T-helper 2 cell treated with Interferon-gamma antibody and Interleukin-4, amounts not matched to agents 5 μg/mL and 100 μg/mL, for 36 hours (primary cell): ENCODE data around the gene RAB15.

Source experiments
- DNase-seq: peaks from one replicate; pipeline ENCODE4 v3.0.0; 2021; ENCODE audit warnings: low spot score
- H3K27ac Mint-ChIP-seq: one replicate; pipeline ENCODE4 v1.8.0; 2021; ENCODE audit warnings: mild to moderate bottlenecking, mixed read lengths
- H3K27me3 Mint-ChIP-seq: one replicate; pipeline ENCODE4 v1.8.0; 2021; ENCODE audit warnings: low read depth, mixed read lengths
- H3K36me3 Mint-ChIP-seq: one replicate; pipeline ENCODE4 v1.8.0; 2021; ENCODE audit warnings: low read depth, mixed read lengths
- H3K4me1 Mint-ChIP-seq: one replicate; pipeline ENCODE4 v1.8.0; 2021; ENCODE audit warnings: low read depth, mixed read lengths
- H3K4me3 Mint-ChIP-seq: one replicate; pipeline ENCODE4 v1.8.0; 2022; ENCODE audit warnings: mild to moderate bottlenecking, moderate library complexity, mixed read lengths
- H3K9me3 Mint-ChIP-seq: one replicate; pipeline ENCODE4 v1.8.0; 2021; ENCODE audit warnings: mixed read lengths

Gene RAB15

GRCh38 chr14:64971943-64972791, at the start of gene RAB15:
Gene RAB15, minus strand, starts transcription at chr14:64972336. Its CDS starts 260 bp downstream, at chr14:64972076.
- peak within 1 kb of the TSS; percentile 84 for H3K4me3 Mint-ChIP-seq
- no peaks in the 10 kb centered on the region for H3K9me3 Mint-ChIP-seq
- H3K4me1 Mint-ChIP-seq: no peaks in the 10 kb centered on the region
- no peaks in the 10 kb centered on the region for H3K36me3 Mint-ChIP-seq
- H3K27me3 Mint-ChIP-seq: peaks cover 28% of the 10 kb centered on the region
- DNase-seq: peak; percentile 35
- H3K27ac Mint-ChIP-seq: no peak within 1 kb of the TSS

GRCh38 chr14:65019944-65020566, 47.9 kb upstream of the RAB15 start:
- Mint-ChIP-seq H3K4me1 (peaks cover 4% of the 10 kb centered on the region), H3K27me3 (no peaks in the 10 kb centered on the region), H3K36me3 (peaks cover 12% of the 10 kb centered on the region), H3K9me3 (no peaks in the 10 kb centered on the region), H3K4me3 (no peak overlapping the region), H3K27ac (peak overlapping the region; percentile 23)
- DNase-seq: no peak

- no peak overlapping the region for H3K4me3 Mint-ChIP-seq
- no peak overlapping the region for H3K27ac Mint-ChIP-seq
- peaks cover 27% of the 10 kb centered on the region for H3K36me3 Mint-ChIP-seq
- no peaks in the 10 kb centered on the region for H3K9me3 Mint-ChIP-seq
- peaks cover 4% of the 10 kb centered on the region for H3K4me1 Mint-ChIP-seq
- no peak for DNase-seq
- H3K27me3 Mint-ChIP-seq: no peaks in the 10 kb centered on the region
Measured at GRCh38 chr14:65016471-65016870, 44.3 kb upstream of the RAB15 start.

DNA sequence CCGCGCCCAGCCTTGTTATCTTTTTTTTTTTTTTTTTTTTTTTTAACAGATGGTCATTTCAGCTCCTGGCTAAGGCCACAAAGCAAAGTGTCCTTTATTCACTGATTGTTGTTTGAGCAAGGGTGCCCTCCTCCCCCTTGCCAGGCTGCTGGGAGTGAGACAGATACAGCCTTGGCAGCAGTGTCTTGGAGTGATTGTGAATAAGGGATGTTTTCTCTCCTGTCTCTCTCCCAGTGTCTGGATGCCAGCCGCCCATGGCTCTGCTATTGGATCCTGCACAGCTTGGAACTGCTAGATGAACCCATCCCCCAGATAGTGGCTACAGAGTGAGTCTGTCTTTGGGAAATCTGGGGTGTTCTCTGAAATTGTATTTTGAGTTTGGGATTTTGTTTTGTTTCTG, 43.3 kb upstream of the RAB15 start:
- peaks cover 27% of the 10 kb centered on the region for H3K36me3 Mint-ChIP-seq
- no peak overlapping the region for H3K27ac Mint-ChIP-seq
- no peaks in the 10 kb centered on the region for H3K9me3 Mint-ChIP-seq
- no peak overlapping the region for H3K4me3 Mint-ChIP-seq
- peaks cover 4% of the 10 kb centered on the region for H3K4me1 Mint-ChIP-seq
- H3K27me3 Mint-ChIP-seq: no peaks in the 10 kb centered on the region
- no peak for DNase-seq

GRCh38 chr14:65012353-65012752, 40.2 kb upstream of the RAB15 start:
- peaks cover 33% of the 10 kb centered on the region for H3K36me3 Mint-ChIP-seq
- H3K27ac Mint-ChIP-seq: no peak overlapping the region
- no peaks in the 10 kb centered on the region for H3K9me3 Mint-ChIP-seq
- DNase-seq: no peak
- H3K4me3 Mint-ChIP-seq: no peak overlapping the region
- H3K27me3 Mint-ChIP-seq: no peaks in the 10 kb centered on the region
- H3K4me1 Mint-ChIP-seq: no peaks in the 10 kb centered on the region

DNA sequence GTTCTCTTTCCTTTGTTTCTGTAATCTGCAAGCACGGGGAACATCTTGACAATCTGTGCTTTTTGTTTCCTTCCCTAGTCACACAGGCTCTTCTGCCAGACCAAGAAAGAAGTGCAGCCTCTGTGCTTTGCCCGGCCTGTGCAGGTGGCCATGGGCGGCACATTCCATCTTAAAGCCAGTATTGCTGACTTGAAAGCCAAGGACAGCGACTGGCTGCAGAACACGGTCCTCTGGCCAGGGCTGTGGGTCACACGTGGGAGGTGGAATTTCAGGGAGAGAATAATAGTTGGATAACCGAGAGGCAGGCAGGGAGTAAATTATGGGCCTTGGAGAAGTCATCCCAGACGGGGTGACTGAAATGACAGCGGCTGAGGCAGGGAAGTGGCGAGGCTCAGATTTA, 39.4 kb upstream of the RAB15 start:
- H3K9me3 Mint-ChIP-seq: no peaks in the 10 kb centered on the region
- H3K4me3 Mint-ChIP-seq: no peak overlapping the region
- no peak for DNase-seq
- H3K4me1 Mint-ChIP-seq: no peaks in the 10 kb centered on the region
- H3K36me3 Mint-ChIP-seq: peaks cover 32% of the 10 kb centered on the region
- H3K27me3 Mint-ChIP-seq: no peaks in the 10 kb centered on the region
- H3K27ac Mint-ChIP-seq: no peak overlapping the region

GRCh38 chr14:65010211-65010931, 38.2 kb upstream of the RAB15 start:
- H3K27ac Mint-ChIP-seq: no peak overlapping the region
- H3K36me3 Mint-ChIP-seq: peaks cover 32% of the 10 kb centered on the region
- no peak for DNase-seq

DNA sequence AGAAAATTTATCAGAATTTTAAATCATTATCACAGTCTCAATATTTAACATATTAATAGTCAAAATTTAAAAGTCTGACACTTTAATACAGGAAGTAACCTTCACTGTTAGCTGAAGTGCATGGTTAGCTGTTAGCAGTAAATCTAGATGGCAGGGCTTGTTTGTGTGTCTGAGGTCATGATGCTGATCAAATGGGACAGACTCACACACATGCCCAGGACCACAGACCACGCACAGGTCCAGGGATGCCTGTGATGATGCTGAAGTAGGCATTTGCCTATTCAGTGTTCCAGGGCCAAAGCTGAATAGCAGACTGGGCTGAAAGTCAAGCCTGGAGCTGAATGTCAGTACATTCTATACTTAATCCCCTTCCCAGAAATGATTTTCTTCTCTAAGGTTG, 35.1 kb upstream of the RAB15 start:
- Mint-ChIP-seq H3K27ac (no peak overlapping the region), H3K4me3 (no peak overlapping the region), H3K36me3 (peaks cover 23% of the 10 kb centered on the region), H3K4me1 (peaks cover 20% of the 10 kb centered on the region), H3K27me3 (no peaks in the 10 kb centered on the region), H3K9me3 (no peaks in the 10 kb centered on the region)
- DNase-seq: no peak

More at GRCh38 chr14:65010211-65010931, 38.2 kb upstream of the RAB15 start:
- Mint-ChIP-seq H3K9me3 (no peaks in the 10 kb centered on the region), H3K4me1 (peaks cover 2% of the 10 kb centered on the region), H3K27me3 (no peaks in the 10 kb centered on the region), H3K4me3 (no peak overlapping the region)

- Mint-ChIP-seq H3K36me3 (peaks cover 20% of the 10 kb centered on the region), H3K9me3 (no peaks in the 10 kb centered on the region), H3K4me3 (no peak overlapping the region), H3K27ac (no peak overlapping the region), H3K27me3 (no peaks in the 10 kb centered on the region), H3K4me1 (peaks cover 20% of the 10 kb centered on the region)
- no peak for DNase-seq
Measured at GRCh38 chr14:65006261-65006721, 34.2 kb upstream of the RAB15 start.

- peaks cover 12% of the 10 kb centered on the region for H3K36me3 Mint-ChIP-seq
- H3K4me3 Mint-ChIP-seq: no peak overlapping the region
- H3K9me3 Mint-ChIP-seq: no peaks in the 10 kb centered on the region
- no peaks in the 10 kb centered on the region for H3K27me3 Mint-ChIP-seq
- H3K27ac Mint-ChIP-seq: peak overlapping the region; percentile 3
- H3K4me1 Mint-ChIP-seq: peaks cover 22% of the 10 kb centered on the region
- DNase-seq: no peak
Measured at GRCh38 chr14:65003394-65003793, 31.3 kb upstream of the RAB15 start.

DNA sequence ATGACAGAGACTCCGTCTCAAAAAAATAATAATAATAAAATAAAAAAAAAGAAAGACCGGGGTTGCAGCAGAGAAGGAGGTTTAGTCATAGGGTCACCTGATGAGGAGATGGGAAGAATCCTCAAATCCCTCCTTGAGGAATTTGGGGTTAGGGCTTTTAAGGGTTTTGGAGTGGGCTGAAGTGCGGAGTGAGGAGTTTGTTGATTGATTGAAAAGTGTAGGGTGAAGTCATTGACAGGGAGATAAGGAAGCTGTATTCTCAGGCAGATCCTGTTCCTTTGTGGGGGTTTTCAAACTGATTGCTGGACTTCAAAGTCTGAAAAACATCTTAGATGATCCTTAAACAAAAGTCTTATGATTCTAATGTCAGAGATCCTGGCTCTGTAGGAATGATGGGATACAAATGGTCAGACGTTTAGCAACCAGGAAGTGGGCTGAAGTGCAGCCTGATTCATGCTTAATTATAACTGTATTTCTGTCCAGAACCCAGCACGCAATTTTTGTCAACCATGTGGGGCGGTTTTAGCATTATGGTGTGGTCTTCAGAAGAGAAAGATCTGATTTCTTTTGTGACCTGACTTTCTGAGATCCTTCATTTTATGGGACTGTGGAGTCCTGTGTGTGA, 30.6 kb upstream of the RAB15 start:
- Mint-ChIP-seq H3K27ac (no peak overlapping the region), H3K4me3 (no peak overlapping the region), H3K4me1 (peaks cover 27% of the 10 kb centered on the region), H3K9me3 (no peaks in the 10 kb centered on the region), H3K27me3 (no peaks in the 10 kb centered on the region), H3K36me3 (peaks cover 15% of the 10 kb centered on the region)
- no peak for DNase-seq

- Mint-ChIP-seq H3K4me1 (peaks cover 35% of the 10 kb centered on the region), H3K36me3 (peaks cover 14% of the 10 kb centered on the region), H3K9me3 (no peaks in the 10 kb centered on the region), H3K27me3 (no peaks in the 10 kb centered on the region), H3K4me3 (no peak overlapping the region), H3K27ac (no peak overlapping the region)
- no peak for DNase-seq
Measured at GRCh38 chr14:65001723-65002122, 29.6 kb upstream of the RAB15 start.

DNA sequence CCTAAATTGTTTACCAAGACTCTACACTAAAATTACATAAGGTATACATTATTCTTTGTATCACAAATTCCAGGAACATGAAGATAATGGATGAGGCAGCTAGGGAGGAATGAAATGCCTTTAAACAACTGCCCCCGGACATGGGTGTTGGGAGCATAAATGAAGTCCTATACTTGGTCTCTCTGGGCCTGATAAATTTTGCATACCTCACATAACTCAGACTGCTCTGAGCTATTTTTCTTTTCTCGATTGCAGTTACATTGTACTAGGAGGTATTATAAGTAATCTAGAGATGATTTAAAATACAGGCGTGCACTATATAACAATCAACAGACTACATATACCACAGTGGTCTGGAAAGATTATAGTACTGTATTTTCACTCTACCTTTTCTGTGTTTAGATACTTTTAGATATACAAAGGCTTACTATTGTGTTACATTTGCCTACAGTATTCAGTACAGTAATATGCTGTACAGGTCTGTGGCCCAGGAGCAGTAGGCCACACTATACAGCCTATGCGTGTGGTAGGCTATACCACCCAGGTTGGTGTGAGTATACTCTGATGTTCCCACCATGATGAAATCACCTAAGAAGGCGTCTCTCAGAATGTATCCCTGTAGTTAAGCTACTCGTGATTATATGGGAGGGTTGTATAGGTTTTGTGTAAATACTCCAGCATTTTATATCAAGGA, 28.9 kb upstream of the RAB15 start:
- Mint-ChIP-seq H3K27me3 (no peaks in the 10 kb centered on the region), H3K9me3 (no peaks in the 10 kb centered on the region), H3K4me3 (no peak overlapping the region), H3K36me3 (peaks cover 10% of the 10 kb centered on the region), H3K27ac (no peak overlapping the region), H3K4me1 (peaks cover 40% of the 10 kb centered on the region)
- no peak for DNase-seq
